GM23338 (cell line): ENCODE data around the gene PIGV. TPM values are rescaled to one million over a fixed set of nuclear protein-coding genes. Genes with fewer than 3 reads are reported as not detected.
A peak's percentile ranks its signal among the peaks of the same experiment; 100 is the strongest.

ENCODE experiments used
- ATAC-seq: fragments of 200-7000 bp; cut with Tn5 transposase; 3 replicates; pipeline ENCODE4 v1.9.1; 2020
- DNase-seq: peaks from one replicate; pipeline ENCODE4 v3.0.0-alpha.2; 2015; ENCODE audit warnings: low spot score
- H2AFZ ChIP-seq: fragments of 200-600 bp; sonication (generic); 2 replicates; pipeline ENCODE4 v1.8.0; 2016; ENCODE audit warnings: antibody characterized with exemption, mild to moderate bottlenecking, moderate library complexity
- H3F3A ChIP-seq: fragments of 200-600 bp; sonication (generic); replicated peaks from 2 replicates; pipeline ENCODE4 v1.8.0; 2017; ENCODE audit warnings: antibody characterized with exemption, mixed run types, low read depth
- H3K27ac ChIP-seq: fragments of 200-600 bp; sonication (generic); 2 replicates; pipeline ENCODE4 v1.6.1; 2016; ENCODE audit warnings: low read depth
- H3K27me3 ChIP-seq: fragments of 200-600 bp; sonication (generic); 2 replicates; pipeline ENCODE4 v1.8.0; 2016; ENCODE audit warnings: mild to moderate bottlenecking, mixed run types, moderate library complexity; ENCODE audit not compliant: insufficient read depth
- H3K36me3 ChIP-seq: fragments of 200-600 bp; sonication (generic); 2 replicates; pipeline ENCODE4 v1.8.0; 2016; ENCODE audit warnings: mild to moderate bottlenecking; ENCODE audit not compliant: insufficient read depth
- H3K4me1 ChIP-seq: fragments of 200-600 bp; sonication (generic); 2 replicates; pipeline ENCODE4 v1.8.0; 2016; ENCODE audit warnings: mild to moderate bottlenecking, moderate library complexity; ENCODE audit not compliant: insufficient read depth
- H3K4me2 ChIP-seq: fragments of 200-600 bp; sonication (generic); 2 replicates; pipeline ENCODE4 v1.7.1; 2017; ENCODE audit warnings: mixed run types
- H3K4me3 ChIP-seq: fragments of 200-600 bp; sonication (generic); 2 replicates; pipeline ENCODE4 v1.6.1; 2016; ENCODE audit warnings: mixed run types
- H3K79me2 ChIP-seq: fragments of 200-600 bp; sonication (generic); replicated peaks from 2 replicates; pipeline ENCODE4 v1.8.0; 2017; ENCODE audit warnings: mild to moderate bottlenecking; ENCODE audit not compliant: insufficient read depth
- H3K9me2 ChIP-seq: fragments of 200-600 bp; sonication (generic); 2 replicates; pipeline ENCODE4 v1.8.0; 2017; ENCODE audit not compliant: insufficient read depth
- H4K20me1 ChIP-seq: fragments of 200-600 bp; sonication (generic); replicated peaks from 2 replicates; pipeline ENCODE4 v1.8.0; 2017; ENCODE audit warnings: mild to moderate bottlenecking; ENCODE audit not compliant: insufficient read depth
- H3K27ac Mint-ChIP-seq: 2 replicates; pipeline ENCODE4 v1.8.0; 2020; ENCODE audit warnings: inconsistent platforms, mild to moderate bottlenecking, moderate library complexity, mixed read lengths
- H3K27me3 Mint-ChIP-seq: 3 replicates; pipeline ENCODE4 v1.8.0; 2022; ENCODE audit warnings: low read depth, mild to moderate bottlenecking, moderate library complexity, mixed read lengths, inconsistent platforms; ENCODE audit not compliant: insufficient read depth, poor library complexity
- H3K36me3 Mint-ChIP-seq: 3 replicates; pipeline ENCODE4 v1.8.0; 2021; ENCODE audit warnings: low read depth, mild to moderate bottlenecking, inconsistent platforms, moderate library complexity, mixed read lengths
- H3K4me1 Mint-ChIP-seq: 3 replicates; pipeline ENCODE4 v1.8.0; 2020; ENCODE audit warnings: mild to moderate bottlenecking, inconsistent platforms, mixed read lengths
- H3K4me3 Mint-ChIP-seq: 3 replicates; pipeline ENCODE4 v1.8.0; 2021; ENCODE audit warnings: moderate library complexity, mild to moderate bottlenecking, inconsistent platforms, mixed read lengths
- H3K9me3 Mint-ChIP-seq: 3 replicates; pipeline ENCODE4 v1.8.0; 2020; ENCODE audit warnings: moderate library complexity, mild to moderate bottlenecking, inconsistent platforms, mixed read lengths
- CREB1 ChIP-seq: fragments of 250-450 bp; sonication (Bioruptor Pico); IDR thresholded peaks from 2 replicates; pipeline ENCODE4 v1.5.0; 2020; ENCODE audit warnings: low read depth, mild to moderate bottlenecking, moderate library complexity
- CTCF ChIP-seq, 2 experiments: fragments of 200-600 bp in 1 of 2; sonication (generic) in 1 of 2; conservative IDR thresholded peaks; 2 replicates each; pipeline versions ENCODE4 v1.5.1 to v1.6.1; 2016 to 2017; ENCODE audit warnings: antibody characterized with exemption in 2 of 2, low read depth in 2 of 2, mild to moderate bottlenecking in 2 of 2, moderate library complexity in 1 of 2
- ETS1 ChIP-seq: IDR thresholded peaks from 2 replicates; pipeline ENCODE4 v1.6.1; 2016; ENCODE audit warnings: antibody characterized with exemption
- EZH2 ChIP-seq: fragments of 200-600 bp; sonication (generic); IDR thresholded peaks from one replicate; pipeline ENCODE4 v1.8.0; 2017; ENCODE audit warnings: antibody characterized with exemption, mild to moderate bottlenecking, low read depth; ENCODE audit not compliant: unreplicated experiment
- EZH2phosphoT487 ChIP-seq: fragments of 200-600 bp; sonication (generic); IDR thresholded peaks from one replicate; pipeline ENCODE4 v1.8.1; 2018; ENCODE audit warnings: antibody characterized with exemption; ENCODE audit not compliant: unreplicated experiment
- JUNB ChIP-seq: IDR thresholded peaks from one replicate; pipeline ENCODE4 v1.6.1; 2016; ENCODE audit warnings: antibody characterized with exemption; ENCODE audit not compliant: unreplicated experiment
- NANOG ChIP-seq: IDR thresholded peaks from 2 replicates; pipeline ENCODE4 v1.6.1; 2016; ENCODE audit warnings: antibody characterized with exemption, borderline replicate concordance
- POLR2AphosphoS5 ChIP-seq: IDR thresholded peaks from 2 replicates; pipeline ENCODE4 v1.6.1; 2016; ENCODE audit warnings: antibody characterized with exemption, low read depth
- REST ChIP-seq: IDR thresholded peaks from one replicate; pipeline ENCODE4 v1.6.1; 2018; ENCODE audit warnings: antibody characterized with exemption; ENCODE audit not compliant: unreplicated experiment
- STAT1 ChIP-seq: IDR thresholded peaks from one replicate; pipeline ENCODE4 v1.6.1; 2016; ENCODE audit warnings: antibody characterized with exemption; ENCODE audit not compliant: unreplicated experiment
- ZNF114 ChIP-seq: fragments of 250-450 bp; sonication (Bioruptor Pico); IDR thresholded peaks from 2 replicates; pipeline ENCODE4 v1.5.0; 2020; ENCODE audit warnings: mild to moderate bottlenecking, moderate library complexity
- ZNF331 ChIP-seq: fragments of 250-450 bp; sonication (Bioruptor Pico); IDR thresholded peaks from 2 replicates; pipeline ENCODE4 v1.5.0; 2020; ENCODE audit warnings: low read depth, mild to moderate bottlenecking, moderate library complexity
- ZNF462 ChIP-seq: fragments of 250-450 bp; sonication (Bioruptor Pico); IDR thresholded peaks from 2 replicates; pipeline ENCODE4 v1.5.0; 2020; ENCODE audit warnings: mild to moderate bottlenecking, moderate library complexity
- polyA plus RNA-seq: library from polyadenylated mRNA; unstranded; fragments of >200 nt; fragmentation: Nextera tagmentation; extraction: Ambion mirVana; gene quantifications from 2 replicates; pipeline ENCODE4 v1.2.1, GENCODE V29; 2016
- total RNA-seq: library from RNA; depleted of rRNA; stranded (reverse); fragments of >200 nt; shearing (Covaris generic); gene quantifications from 2 replicates; pipeline ENCODE4 v1.2.3, GENCODE V29; 2014

PIGV gene
- total and polyA plus RNA-seq, 2 experiments from 2014 or later = 4.5 to 12.6 TPM

- H3K9me2 ChIP-seq = no peaks in the 10 kb centered on the region
- Mint-ChIP-seq H3K36me3 (peaks cover 99% of the 10 kb centered on the region), H3K27ac (peak overlapping the region; percentile 89; the same call in 1 of the 2 replicates), H3K4me1 (no peaks in the 10 kb centered on the region), H3K27me3 (peaks cover 7% of the 10 kb centered on the region), H3K4me3 (no peak overlapping the region), H3K9me3 (no peaks in the 10 kb centered on the region)
- TF ChIP-seq POLR2AphosphoS5 (no peak), EZH2phosphoT487 (no peak), ZNF114 (CRISPR knock-in tag) (no peak), STAT1 (no peak), NANOG (no peak), ZNF462 (CRISPR knock-in tag) (no peak), REST (no peak), EZH2 (no peak), CREB1 (CRISPR knock-in tag) (no peak), ZNF331 (no peak), JUNB (no peak), ETS1 (no peak), CTCF (conservative IDR thresholded peaks at IDR 0.05; ENCODE audit: low read depth in 2 of 2) (no peak)
- 0 out of 2 replicates have a peak, but pooled peaks cover 5% of the 10 kb centered on the region for H3F3A ChIP-seq
- H3K4me2 ChIP-seq = no peak overlapping the region
- ATAC-seq = no peak
- H3K79me2 ChIP-seq = no peaks in the 10 kb centered on the region
- H4K20me1 ChIP-seq = peaks cover 12% of the 10 kb centered on the region; the same call in 1 of the 2 replicates
- H2AFZ ChIP-seq = no peak overlapping the region
- no peaks in the 10 kb centered on the region for H3K4me1 ChIP-seq
- H3K27me3 ChIP-seq = no peaks in the 10 kb centered on the region
- DNase-seq = no peak
- no peak overlapping the region for H3K4me3 ChIP-seq
- H3K27ac ChIP-seq = no peak overlapping the region
- peaks cover 88% of the 10 kb centered on the region for H3K36me3 ChIP-seq
These were observed 16.5 kb upstream of the PIGV start for GRCh38 chr1:26771285-26771642.
